Measurements from ENCODE around the gene SHISA9.

Gene SHISA9

DNA sequence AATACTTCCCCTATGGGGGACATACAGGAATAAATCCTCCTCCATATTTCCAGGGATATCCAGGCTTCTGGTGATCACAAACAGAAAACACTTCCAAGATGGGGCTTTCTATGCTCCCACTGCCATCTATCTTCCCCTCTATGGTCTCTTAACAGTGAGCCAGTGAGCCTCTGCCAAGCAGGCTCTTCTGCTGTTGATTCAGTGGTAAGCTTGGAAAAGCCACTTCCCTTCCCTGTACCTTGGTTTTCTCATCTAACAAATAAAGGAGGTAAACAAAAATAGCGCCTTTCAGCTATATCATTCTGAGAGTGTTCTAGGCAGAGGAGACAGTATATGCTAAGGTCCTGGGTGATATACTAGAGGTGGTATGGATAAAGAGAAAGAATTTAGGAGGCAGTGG, 368.0 kb downstream of the SHISA9 start:
- TF ChIP-seq, protein P1, sequence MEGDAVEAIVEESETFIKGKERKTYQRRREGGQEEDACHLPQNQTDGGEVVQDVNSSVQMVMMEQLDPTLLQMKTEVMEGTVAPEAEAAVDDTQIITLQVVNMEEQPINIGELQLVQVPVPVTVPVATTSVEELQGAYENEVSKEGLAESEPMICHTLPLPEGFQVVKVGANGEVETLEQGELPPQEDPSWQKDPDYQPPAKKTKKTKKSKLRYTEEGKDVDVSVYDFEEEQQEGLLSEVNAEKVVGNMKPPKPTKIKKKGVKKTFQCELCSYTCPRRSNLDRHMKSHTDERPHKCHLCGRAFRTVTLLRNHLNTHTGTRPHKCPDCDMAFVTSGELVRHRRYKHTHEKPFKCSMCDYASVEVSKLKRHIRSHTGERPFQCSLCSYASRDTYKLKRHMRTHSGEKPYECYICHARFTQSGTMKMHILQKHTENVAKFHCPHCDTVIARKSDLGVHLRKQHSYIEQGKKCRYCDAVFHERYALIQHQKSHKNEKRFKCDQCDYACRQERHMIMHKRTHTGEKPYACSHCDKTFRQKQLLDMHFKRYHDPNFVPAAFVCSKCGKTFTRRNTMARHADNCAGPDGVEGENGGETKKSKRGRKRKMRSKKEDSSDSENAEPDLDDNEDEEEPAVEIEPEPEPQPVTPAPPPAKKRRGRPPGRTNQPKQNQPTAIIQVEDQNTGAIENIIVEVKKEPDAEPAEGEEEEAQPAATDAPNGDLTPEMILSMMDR (IDR thresholded peaks at IDR 0.05; ENCODE audit: control insufficient read depth, extremely low read depth, insufficient read depth), result no peak
- no peak for DNase-seq (ENCODE audit: low read depth)
- H3K4me3 ChIP-seq (ENCODE audit: low read depth, low read length), result no peak overlapping the region

DNA sequence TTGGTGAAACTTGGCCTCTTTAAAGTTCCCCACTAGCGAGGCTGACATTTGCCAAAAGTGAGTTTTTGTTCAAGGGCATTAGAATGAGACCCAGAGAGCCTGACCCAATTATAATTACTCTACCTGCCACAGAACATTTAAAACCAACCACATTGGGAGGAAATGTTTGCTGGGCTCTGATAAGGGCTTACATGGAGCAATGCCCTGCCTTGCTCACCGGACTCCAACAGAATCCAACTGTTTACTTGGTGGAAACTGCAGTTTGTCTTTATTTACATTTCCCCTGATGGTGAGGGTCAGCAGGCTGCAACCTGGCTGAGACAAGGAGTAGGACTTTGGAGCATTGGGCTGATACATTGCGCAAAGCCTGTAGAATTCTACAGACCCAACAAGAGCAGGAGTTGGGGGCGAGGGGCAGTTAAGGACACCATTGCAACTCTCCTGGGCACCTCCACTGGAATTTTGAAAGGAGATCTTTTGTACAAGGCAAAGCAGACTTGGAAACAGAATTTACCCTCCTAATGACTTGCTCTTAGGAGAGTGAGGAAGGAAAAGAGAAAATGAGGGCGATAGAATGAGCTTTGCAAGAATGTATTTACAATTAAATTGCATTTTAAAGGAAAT, 368.6 kb downstream of the SHISA9 start:
- H3K4me3 ChIP-seq (ENCODE audit: low read depth, low read length), result no peak overlapping the region
- TF ChIP-seq, protein P1 (IDR thresholded peaks at IDR 0.05; ENCODE audit: control insufficient read depth, extremely low read depth, insufficient read depth), result no peak
- no peak for DNase-seq (ENCODE audit: low read depth)

DNA sequence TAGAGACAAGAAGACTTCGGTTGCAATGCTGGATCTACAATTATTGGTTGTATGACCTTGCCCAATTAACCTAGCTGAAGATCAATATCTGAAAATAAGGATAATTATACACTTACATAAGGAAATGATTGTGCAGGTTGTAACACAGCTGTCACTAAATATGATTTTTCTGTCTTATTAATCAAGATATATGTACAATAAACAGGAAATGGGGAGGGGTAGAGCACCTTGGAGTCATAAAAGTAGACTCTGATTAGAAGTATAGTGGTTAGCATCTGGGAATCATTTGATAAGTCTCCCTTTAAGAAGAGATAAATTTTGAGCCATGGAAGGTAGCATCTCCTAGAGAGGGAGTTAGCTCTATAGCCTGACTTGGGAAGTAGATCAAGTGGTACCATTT, 369.2 kb downstream of the SHISA9 start:
- no peak for DNase-seq (ENCODE audit: low read depth)
- no peak overlapping the region for H3K4me3 ChIP-seq (ENCODE audit: low read depth, low read length)
- TF ChIP-seq, protein P1 (IDR thresholded peaks at IDR 0.05; ENCODE audit: control insufficient read depth, extremely low read depth, insufficient read depth), result no peak

DNA sequence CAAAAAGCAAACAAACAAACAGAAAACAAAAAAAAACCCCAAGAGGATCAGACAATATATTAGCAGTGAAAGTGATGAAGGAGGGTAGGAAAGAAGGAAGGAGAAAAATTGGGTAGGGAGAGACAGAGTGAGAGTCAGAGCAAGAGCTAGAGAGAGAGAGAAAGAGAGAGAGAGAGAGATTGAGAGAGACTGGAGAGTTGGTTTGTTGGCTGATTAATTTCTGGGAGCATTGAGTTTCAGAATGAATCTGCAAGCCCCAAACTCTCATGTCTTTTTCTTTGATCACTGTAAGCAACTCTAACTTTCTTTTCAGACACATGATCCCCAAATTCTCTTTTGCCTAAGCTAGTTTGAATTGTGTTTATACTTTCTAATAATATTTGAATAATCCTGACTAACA, 388.1 kb downstream of the SHISA9 start:
- TF ChIP-seq, protein P1 (IDR thresholded peaks at IDR 0.05; ENCODE audit: control insufficient read depth, extremely low read depth, insufficient read depth), result no peak
- no peak overlapping the region for H3K4me3 ChIP-seq (ENCODE audit: low read depth, low read length)
- DNase-seq (ENCODE audit: low read depth), result no peak
